Measurements from ENCODE around the gene BICD2.

Gene BICD2

GRCh38 chr9:92717201-92718085 lies 47.2 kb downstream of the BICD2 start:
- peak overlapping the region; percentile 33; the same call in 1 of the 2 replicates for H3K9ac ChIP-seq (ENCODE audit: low read length)
- H3K27me3 ChIP-seq (replicated peaks; ENCODE audit: insufficient read depth, low read length) = no peaks in the 10 kb centered on the region
- DNase-seq = peak; percentile 80
- peaks cover 45% of the 10 kb centered on the region; the same call in 1 of the 2 replicates for H3K36me3 ChIP-seq (replicated peaks; ENCODE audit: insufficient read depth, low read length)
- H4K20me1 ChIP-seq (ENCODE audit: insufficient read depth, low read length) = no peaks in the 10 kb centered on the region
- peak overlapping the region; percentile 16; the same call in 1 of the 2 replicates for H3K4me3 ChIP-seq (ENCODE audit: low read length)
- H3K79me2 ChIP-seq (ENCODE audit: low read length) = peaks cover 93% of the 10 kb centered on the region
- H3K4me1 ChIP-seq (ENCODE audit: low read length) = peaks cover 87% of the 10 kb centered on the region
- H2AFZ ChIP-seq (ENCODE audit: low read length) = no peak overlapping the region
- peak overlapping the region; percentile 72 for H3K27ac ChIP-seq (ENCODE audit: low read length)
- H3K4me2 ChIP-seq (ENCODE audit: low read depth, low read length) = peak overlapping the region; percentile 72
- H3F3A ChIP-seq (ENCODE audit: insufficient read depth, low read length) = peaks cover 50% of the 10 kb centered on the region
- no peaks in the 10 kb centered on the region for H3K9me3 ChIP-seq (replicated peaks; ENCODE audit: insufficient read depth, low read length)
- TF ChIP-seq EZH2 (optimal IDR thresholded peaks at IDR 0.05; ENCODE audit: low read depth, low read length) (no peak), EZH2phosphoT487 (IDR thresholded peaks at IDR 0.05; ENCODE audit: low read length) (no peak), CTCF (IDR thresholded peaks at IDR 0.05; ENCODE audit: low read length) (no peak)
- H3K9me2 ChIP-seq (replicated peaks; ENCODE audit: insufficient read depth, low read length) = no peaks in the 10 kb centered on the region

- peaks cover 86% of the 10 kb centered on the region for H3K4me1 ChIP-seq (ENCODE audit: low read length)
- peaks cover 50% of the 10 kb centered on the region for H3F3A ChIP-seq (ENCODE audit: insufficient read depth, low read length)
- peak overlapping the region; percentile 72; the same call in 1 of the 2 replicates for H3K27ac ChIP-seq (ENCODE audit: low read length)
- peaks cover 41% of the 10 kb centered on the region; the same call in 1 of the 2 replicates for H3K36me3 ChIP-seq (replicated peaks; ENCODE audit: insufficient read depth, low read length)
- H3K4me3 ChIP-seq (ENCODE audit: low read length) = peak overlapping the region; percentile 16
- H3K9ac ChIP-seq (ENCODE audit: low read length) = peak overlapping the region; percentile 33; the same call in 1 of the 2 replicates
- no peaks in the 10 kb centered on the region for H3K9me2 ChIP-seq (replicated peaks; ENCODE audit: insufficient read depth, low read length)
- TF ChIP-seq EZH2phosphoT487 (IDR thresholded peaks at IDR 0.05; ENCODE audit: low read length) (no peak), EZH2 (optimal IDR thresholded peaks at IDR 0.05; ENCODE audit: low read depth, low read length) (no peak), CTCF (IDR thresholded peaks at IDR 0.05; ENCODE audit: low read length) (peak; percentile 97)
- DNase-seq = peak; percentile 70
- H4K20me1 ChIP-seq (ENCODE audit: insufficient read depth, low read length) = no peaks in the 10 kb centered on the region
- H2AFZ ChIP-seq (ENCODE audit: low read length) = no peak overlapping the region
- peak overlapping the region; percentile 72 for H3K4me2 ChIP-seq (ENCODE audit: low read depth, low read length)
- H3K27me3 ChIP-seq (replicated peaks; ENCODE audit: insufficient read depth, low read length) = no peaks in the 10 kb centered on the region
- no peaks in the 10 kb centered on the region for H3K9me3 ChIP-seq (replicated peaks; ENCODE audit: insufficient read depth, low read length)
- H3K79me2 ChIP-seq (ENCODE audit: low read length) = peaks cover 84% of the 10 kb centered on the region
Measured at GRCh38 chr9:92716557-92716956, 48.1 kb downstream of the BICD2 start.

- TF ChIP-seq EZH2 (optimal IDR thresholded peaks at IDR 0.05; ENCODE audit: low read depth, low read length) = no peak
- no peak for TF ChIP-seq CTCF (IDR thresholded peaks at IDR 0.05; ENCODE audit: low read length)
- no peak for TF ChIP-seq EZH2phosphoT487 (IDR thresholded peaks at IDR 0.05; ENCODE audit: low read length)
- Histone ChIP-seq H4K20me1 (ENCODE audit: insufficient read depth, low read length) (no peaks in the 10 kb centered on the region), H3K9me3 (replicated peaks; ENCODE audit: insufficient read depth, low read length) (no peaks in the 10 kb centered on the region), H3K79me2 (ENCODE audit: low read length) (peaks cover 87% of the 10 kb centered on the region), H2AFZ (ENCODE audit: low read length) (no peak overlapping the region), H3K4me3 (ENCODE audit: low read length) (no peak overlapping the region), H3F3A (ENCODE audit: insufficient read depth, low read length) (peaks cover 42% of the 10 kb centered on the region), H3K27ac (ENCODE audit: low read length) (no peak overlapping the region), H3K4me2 (ENCODE audit: low read depth, low read length) (no peak overlapping the region), H3K36me3 (replicated peaks; ENCODE audit: insufficient read depth, low read length) (peaks cover 43% of the 10 kb centered on the region; the same call in 1 of the 2 replicates), H3K9me2 (replicated peaks; ENCODE audit: insufficient read depth, low read length) (no peaks in the 10 kb centered on the region), H3K4me1 (ENCODE audit: low read length) (peaks cover 82% of the 10 kb centered on the region), H3K27me3 (replicated peaks; ENCODE audit: insufficient read depth, low read length) (no peaks in the 10 kb centered on the region), H3K9ac (ENCODE audit: low read length) (no peak overlapping the region)
- no peak for DNase-seq
Measured at GRCh38 chr9:92715488-92716231, 49.0 kb downstream of the BICD2 start.

Measured in MM.1S (cell line).